COLO829 (cell line): ENCODE results near the gene SYT2.
"Not testable (repeated sequence)": the region's sequence is repeated elsewhere in the genome, so short reads cannot be mapped to it uniquely, and the experiment has no call there.

Experiments
- DNase-seq: peaks from one replicate; pipeline ENCODE4 v3.0.0; 2012; ENCODE audit warnings: low spot score

Gene SYT2

GRCh38 chr1:202590975-202591411, 119.3 kb downstream of the SYT2 start:
- no peak for DNase-seq

DNA sequence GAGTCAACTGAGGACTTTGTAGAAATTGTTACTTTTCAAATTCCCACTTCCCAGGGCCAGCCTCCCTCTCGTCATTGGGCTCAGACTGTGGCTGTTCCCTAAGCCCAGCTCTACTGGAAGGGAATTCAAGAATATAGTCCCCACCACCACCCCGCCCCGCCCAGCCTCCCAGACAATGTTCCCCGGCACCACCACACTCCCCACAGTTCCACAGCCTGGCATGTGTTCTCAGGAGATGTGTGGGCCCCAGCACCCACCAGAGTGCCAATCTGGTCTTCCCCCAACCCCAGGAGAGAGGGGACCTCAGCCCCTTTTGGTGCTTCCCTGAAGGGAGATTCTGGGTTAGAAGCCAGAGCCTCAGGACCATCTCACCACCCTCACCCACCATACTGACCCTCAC, 120.1 kb downstream of the SYT2 start:
- DNase-seq, result no peak

- DNase-seq, result peak; percentile 19
Observed at GRCh38 chr1:202589190-202589930, 120.9 kb downstream of the SYT2 start.

- no peak for DNase-seq
Observed at GRCh38 chr1:202588503-202589189, 121.6 kb downstream of the SYT2 start.

GRCh38 chr1:202587859-202588485, 122.3 kb downstream of the SYT2 start:
- DNase-seq, result no peak

DNA sequence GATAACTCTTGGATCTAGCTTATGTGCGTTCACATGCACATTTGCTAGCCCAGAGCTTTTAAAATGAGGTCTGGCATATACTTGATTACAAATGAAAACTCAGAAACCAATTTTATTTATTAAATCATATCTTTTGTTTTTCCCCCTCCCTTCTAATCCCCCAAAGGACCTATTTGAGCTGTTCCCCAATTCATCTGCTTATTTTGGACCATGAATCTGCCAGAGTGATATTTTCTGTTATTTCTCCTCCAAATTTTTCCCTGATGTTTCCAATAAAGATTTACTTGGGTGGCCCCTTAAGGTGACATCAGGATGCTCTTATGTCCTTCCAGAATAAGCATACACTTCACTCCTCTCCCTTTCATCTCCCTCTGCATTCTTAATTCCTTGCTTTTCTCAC, 123.4 kb downstream of the SYT2 start:
- DNase-seq, result no peak

GRCh38 chr1:202586018-202586821, 124.0 kb downstream of the SYT2 start:
- DNase-seq, result no peak

- DNase-seq, result no peak
Observed at GRCh38 chr1:202585590-202585933, 124.7 kb downstream of the SYT2 start.

GRCh38 chr1:202584707-202585589, 125.3 kb downstream of the SYT2 start:
- no peak for DNase-seq

GRCh38 chr1:202582350-202582749, 127.9 kb downstream of the SYT2 start:
- DNase-seq, result not testable (repeated sequence)

GRCh38 chr1:202580619-202581018, 129.6 kb downstream of the SYT2 start:
- no peak for DNase-seq

DNA sequence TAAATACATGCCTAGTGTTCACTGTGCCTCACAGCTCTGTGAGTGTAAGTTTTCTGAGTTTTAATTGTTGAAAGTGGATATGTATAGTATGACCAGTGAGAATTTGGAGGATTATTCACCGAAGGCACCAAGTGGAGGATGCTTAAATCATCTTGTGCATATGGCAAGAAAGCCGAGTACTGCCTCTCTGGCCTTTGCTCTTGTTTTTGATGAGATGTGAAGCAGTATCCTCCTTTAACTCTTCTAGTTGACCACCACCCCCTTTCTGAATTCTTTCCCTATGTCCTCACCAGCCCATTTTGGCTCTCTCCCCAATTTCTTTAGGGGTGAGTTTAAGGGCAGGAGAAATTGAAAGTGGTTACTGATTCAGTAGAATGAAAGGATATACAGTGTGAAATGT, 130.4 kb downstream of the SYT2 start:
- DNase-seq, result no peak

- no peak for DNase-seq
Observed at GRCh38 chr1:202578565-202578964, 131.7 kb downstream of the SYT2 start.

- DNase-seq, result no peak
Observed at GRCh38 chr1:202578001-202578504, 132.2 kb downstream of the SYT2 start.

DNA sequence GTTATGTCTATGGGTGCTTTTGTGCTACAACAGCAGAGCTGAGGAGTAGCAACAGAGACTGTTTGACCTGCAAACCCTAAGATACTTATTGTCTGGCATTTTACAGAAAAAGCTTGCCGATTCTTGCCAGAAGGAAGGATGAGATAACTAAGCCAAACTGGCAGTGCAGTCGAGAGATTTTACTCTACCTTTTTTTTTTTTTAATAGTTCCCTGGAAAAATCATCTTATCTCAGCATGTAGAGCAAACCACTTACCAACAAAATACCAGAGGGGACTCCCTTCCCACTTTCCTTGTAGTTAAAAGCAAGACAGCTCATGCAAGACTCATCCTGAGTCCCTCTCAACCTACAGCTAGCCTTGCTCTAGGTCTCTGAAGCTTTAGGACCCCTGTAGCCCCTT, 132.9 kb downstream of the SYT2 start:
- DNase-seq, result no peak

- DNase-seq, result no peak
Observed at GRCh38 chr1:202576816-202577215, 133.4 kb downstream of the SYT2 start.

DNA sequence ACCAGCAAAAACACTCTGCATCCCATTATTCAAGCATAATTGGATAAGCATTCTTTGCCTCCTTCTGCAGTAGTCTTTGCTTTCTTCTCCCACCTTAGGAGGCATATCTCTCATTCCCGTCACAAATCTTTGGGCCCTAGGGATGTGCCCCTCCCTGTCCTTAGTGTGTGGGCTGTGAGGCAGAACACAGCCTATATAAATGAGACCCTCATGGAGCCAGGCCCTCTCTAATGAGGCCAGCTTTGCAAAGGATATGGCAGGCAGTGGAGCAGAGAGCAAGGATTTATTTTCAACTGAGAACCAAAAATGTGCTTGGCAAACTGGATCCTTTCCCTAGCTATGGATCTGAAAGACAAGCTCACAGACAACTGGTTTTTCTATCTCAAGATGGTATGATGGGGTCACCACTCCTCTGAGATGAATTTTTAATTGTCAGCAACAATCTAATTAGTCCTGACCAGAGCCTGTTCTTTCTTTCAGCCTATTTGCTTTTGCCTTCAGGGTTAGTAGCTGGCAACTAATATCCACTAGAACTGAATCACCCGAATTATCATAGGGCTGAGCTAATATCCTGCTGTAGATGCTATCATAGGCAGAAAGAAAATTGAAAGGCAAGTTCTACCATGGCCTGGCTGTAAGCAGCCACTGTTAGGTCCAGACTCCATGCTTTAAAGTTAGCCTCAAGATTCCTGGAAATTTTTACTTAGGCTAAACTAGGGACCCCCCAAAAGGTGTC, 134.2 kb downstream of the SYT2 start:
- DNase-seq, result no peak

DNA sequence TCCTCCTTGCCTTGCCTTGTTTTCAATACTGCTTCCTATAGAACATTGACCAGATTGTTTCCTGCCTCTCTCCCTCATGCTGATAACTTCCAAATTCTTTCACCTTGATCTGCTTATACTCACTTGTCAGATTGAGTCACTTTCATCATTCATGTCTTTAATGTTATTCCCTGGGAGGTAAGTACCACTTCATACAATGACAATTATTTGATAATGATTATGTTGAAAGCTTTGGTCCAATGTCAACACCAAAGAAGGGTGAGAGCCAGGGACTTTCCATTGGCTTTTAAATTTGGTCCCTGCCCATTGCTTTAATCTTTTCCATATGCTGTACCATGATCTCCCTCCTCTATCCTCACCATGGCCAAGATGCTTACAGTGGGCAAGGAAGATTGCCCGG, 137.4 kb downstream of the SYT2 start:
- no peak for DNase-seq

GRCh38 chr1:202571719-202572339, 138.4 kb downstream of the SYT2 start:
- DNase-seq, result peak; percentile 70
